Endothelial cell of umbilical vein (primary cell): ENCODE results near the gene ACP3. TPM values are rescaled to one million over a fixed set of nuclear protein-coding genes. Genes with fewer than 3 reads are reported as not detected.

Experiments
- BruUV-seq: library from RNA; stranded (reverse); fragments of 400-500 nt; replicated peaks from 2 replicates; lab custom pipeline; 2021; lab: Mats Ljungman, UMichigan
- CTCF ChIA-PET: fragments of 300-600, 350-600 bp; sonication (Branson Sonifier 250); formaldehyde crosslinking; loops from one replicate; lab custom pipeline; 2021; ENCODE audit warnings: antibody characterized with exemption, inconsistent platforms; lab: Charles Lee
- POLR2A ChIA-PET: fragments of 300-600, 350-600 bp; sonication (Branson Sonifier 250); formaldehyde crosslinking; loops from one replicate; lab custom pipeline; 2021; ENCODE audit warnings: antibody characterized with exemption, inconsistent platforms; lab: Charles Lee
- DNase-seq: peaks from one replicate; pipeline ENCODE4 v3.0.0-alpha.2; 2011; ENCODE audit warnings: low read depth, low spot score
- FAIRE-seq: peaks from 2 replicates; lab custom pipeline; 2011; peaks lifted over from hg19 to GRCh38; lab: Jason Lieb, UNC
- H2AFZ ChIP-seq: 2 replicates; pipeline ENCODE4 v1.6.0; 2012; ENCODE audit warnings: low read depth, low read length, control low read depth, inconsistent platforms
- H3K27ac ChIP-seq: 2 replicates; pipeline ENCODE4 v1.5.1; 2011; ENCODE audit warnings: low read depth, mild to moderate bottlenecking, control low read depth, low read length, moderate library complexity; ENCODE audit not compliant: insufficient read depth
- H3K27me3 ChIP-seq, 2 experiments: 2 replicates each; pipeline versions ENCODE4 v1.6.0 to v1.6.1; 2011; ENCODE audit warnings: low read length in 2 of 2, mixed read lengths in 1 of 2; ENCODE audit not compliant: control insufficient read depth in 2 of 2, insufficient read depth in 2 of 2
- H3K36me3 ChIP-seq, 2 experiments: 2 replicates in 1 of 2; 3 replicates in 1 of 2; pipeline ENCODE4 v1.5.1; 2011; ENCODE audit warnings: low read length in 2 of 2, mild to moderate bottlenecking in 1 of 2, moderate library complexity in 1 of 2; ENCODE audit not compliant: control insufficient read depth in 2 of 2, insufficient read depth in 2 of 2; ENCODE audit errors: extremely low read depth in 1 of 2
- H3K4me1 ChIP-seq: 3 replicates; pipeline ENCODE4 v1.5.1; 2011; ENCODE audit warnings: mild to moderate bottlenecking, low read length; ENCODE audit not compliant: control insufficient read depth, insufficient read depth; ENCODE audit errors: extremely low read depth
- H3K4me2 ChIP-seq: 2 replicates; pipeline ENCODE4 v1.6.1; 2011; ENCODE audit warnings: low read length, control low read depth, mixed read lengths; ENCODE audit not compliant: insufficient read depth
- H3K4me3 ChIP-seq, 3 experiments: fragments of 200-600 bp in 1 of 3; sonication (generic), shearing (Covaris generic) in 1 of 3; replicated peaks in 1 of 3; 2 replicates each; pipeline ENCODE4 v1.5.1; 2011 to 2016; ENCODE audit warnings: control low read depth in 3 of 3, low read length in 3 of 3, mild to moderate bottlenecking in 2 of 3, inconsistent platforms in 1 of 3, low read depth in 1 of 3, moderate library complexity in 1 of 3; ENCODE audit not compliant: insufficient read depth in 1 of 3
- H3K79me2 ChIP-seq: 2 replicates; pipeline ENCODE4 v1.6.0; 2012; ENCODE audit warnings: low read length, inconsistent platforms; ENCODE audit not compliant: control insufficient read depth, insufficient read depth
- H3K9ac ChIP-seq: replicated peaks from 2 replicates; pipeline ENCODE3; 2011; ENCODE audit warnings: low read length, control low read depth; ENCODE audit not compliant: insufficient read depth; ENCODE audit errors: extremely low read depth
- H3K9me1 ChIP-seq: replicated peaks from 3 replicates; pipeline ENCODE4 v1.6.0; 2011; ENCODE audit warnings: mild to moderate bottlenecking, low read length; ENCODE audit not compliant: control insufficient read depth, insufficient read depth; ENCODE audit errors: extremely low read depth
- H3K9me3 ChIP-seq: replicated peaks from 2 replicates; pipeline ENCODE4 v1.5.1; 2012; ENCODE audit warnings: low read length, inconsistent platforms; ENCODE audit not compliant: control insufficient read depth, insufficient read depth
- H4K20me1 ChIP-seq: replicated peaks from 2 replicates; pipeline ENCODE3; 2011; ENCODE audit warnings: mild to moderate bottlenecking, low read length; ENCODE audit not compliant: control insufficient read depth, insufficient read depth; ENCODE audit errors: extremely low read depth
- EZH2 ChIP-seq: IDR thresholded peaks from 2 replicates; pipeline ENCODE4 v1.6.1; 2012; ENCODE audit warnings: borderline replicate concordance, low read depth, mild to moderate bottlenecking, moderate library complexity, low read length, inconsistent platforms; ENCODE audit not compliant: severe bottlenecking
- FOS ChIP-seq: IDR thresholded peaks from 2 replicates; pipeline ENCODE4 v1.6.1; 2011; ENCODE audit warnings: mild to moderate bottlenecking, low read length, moderate library complexity, borderline replicate concordance; ENCODE audit not compliant: insufficient read depth
- GATA2 ChIP-seq: IDR thresholded peaks from 2 replicates; pipeline ENCODE4 v1.7.0; 2011; ENCODE audit warnings: low read depth, mild to moderate bottlenecking, moderate library complexity, mixed read lengths, low read length; ENCODE audit not compliant: insufficient read length, insufficient read depth
- JUN ChIP-seq: IDR thresholded peaks from 2 replicates; pipeline ENCODE4 v1.6.1; 2011; ENCODE audit warnings: borderline replicate concordance, low read depth; ENCODE audit not compliant: insufficient read length, insufficient read depth
- MAX ChIP-seq: IDR thresholded peaks from 2 replicates; pipeline ENCODE4 v1.6.1; 2011; ENCODE audit not compliant: insufficient read depth, insufficient read length
- MYC ChIP-seq: IDR thresholded peaks from one replicate; pipeline ENCODE4 v1.6.1; 2011; ENCODE audit warnings: mild to moderate bottlenecking, low read depth, low read length
- POLR2A ChIP-seq: IDR thresholded peaks from 2 replicates; pipeline ENCODE4 v1.6.1; 2012; ENCODE audit warnings: low read depth, mild to moderate bottlenecking, control low read depth, low read length
- POLR2AphosphoS5 ChIP-seq: IDR thresholded peaks from 2 replicates; pipeline ENCODE4 v1.6.1; 2012; ENCODE audit warnings: low read depth, mild to moderate bottlenecking, control low read depth, low read length, moderate library complexity; ENCODE audit not compliant: insufficient read depth
- dilution Hi-C: fragments of 300-500 bp; cut with MboI; formaldehyde crosslinking; loops from one replicate; pipeline ENCODE4 v1.15.0; 2019; ENCODE audit warnings: low sequenced_read_pairs; ENCODE audit not compliant: extremely low pct_ligation_motif_present
- intact Hi-C: fragments of 100-400 bp; cut with micrococcal nuclease; formaldehyde crosslinking; loops from one replicate; pipeline ENCODE4 v1.10.0; 2022
- polyA plus RNA-seq, 4 experiments: library from polyadenylated mRNA; depleted of rRNA in 3 of 4; stranded (reverse) in 3 of 4; unstranded in 1 of 4; fragments of >200 nt; gene quantifications; 2 replicates each; pipeline versions ENCODE4 v1.2.1 to v1.2.3, GENCODE V29; 2011 to 2012; ENCODE audit warnings: missing spikeins in 1 of 4
- total RNA-seq: library from RNA; stranded (reverse); gene quantifications from 2 replicates; pipeline ENCODE4 v1.2.3, GENCODE V29; 2021
- TF ChIP-seq, protein P1 (sequence below), 2 donors: IDR thresholded peaks; 1 replicate in 1 of 2; 2 replicates in 1 of 2; pipeline ENCODE4 v1.5.1; 2011; ENCODE audit warnings: low read length in 2 of 2, mild to moderate bottlenecking in 2 of 2, moderate library complexity in 2 of 2, control low read depth in 1 of 2, inconsistent platforms in 1 of 2, low read depth in 1 of 2; ENCODE audit not compliant: insufficient read depth in 1 of 2; ENCODE audit errors: extremely low read depth in 1 of 2

The ACP3 gene
- total and polyA plus RNA-seq, 2 donors (not counting 3 experiments of a cell fraction or from before 2014, with no cell fraction given), result not detected

DNA sequence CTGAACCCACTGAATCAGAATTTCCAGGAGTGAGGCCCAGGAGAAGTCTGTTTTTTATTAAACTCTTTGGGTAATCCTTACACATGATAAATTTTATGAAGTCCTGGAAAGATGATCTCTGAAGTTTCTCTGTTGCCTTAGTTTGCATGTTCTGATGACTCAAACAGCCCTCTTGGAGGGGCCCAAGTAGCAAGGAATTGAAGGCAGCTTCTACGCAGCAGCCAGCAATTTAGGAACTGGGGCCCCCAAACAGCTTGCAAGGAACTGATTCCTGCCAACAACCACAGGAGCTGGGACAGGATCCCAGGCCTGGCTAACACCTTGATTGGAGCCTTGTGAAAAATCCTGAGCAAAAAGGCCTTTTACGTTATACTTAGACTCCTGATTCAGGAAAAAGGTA, 5.4 kb upstream of the ACP3 start:
- intact Hi-C loops, result no loop called here
- ChIA-PET POLR2A (no interaction called here), CTCF (no interaction called here)
- no peak for TF ChIP-seq FOS
- no peak for TF ChIP-seq EZH2
- TF ChIP-seq MAX, result no peak
- no peak for TF ChIP-seq MYC
- TF ChIP-seq, protein P1, sequence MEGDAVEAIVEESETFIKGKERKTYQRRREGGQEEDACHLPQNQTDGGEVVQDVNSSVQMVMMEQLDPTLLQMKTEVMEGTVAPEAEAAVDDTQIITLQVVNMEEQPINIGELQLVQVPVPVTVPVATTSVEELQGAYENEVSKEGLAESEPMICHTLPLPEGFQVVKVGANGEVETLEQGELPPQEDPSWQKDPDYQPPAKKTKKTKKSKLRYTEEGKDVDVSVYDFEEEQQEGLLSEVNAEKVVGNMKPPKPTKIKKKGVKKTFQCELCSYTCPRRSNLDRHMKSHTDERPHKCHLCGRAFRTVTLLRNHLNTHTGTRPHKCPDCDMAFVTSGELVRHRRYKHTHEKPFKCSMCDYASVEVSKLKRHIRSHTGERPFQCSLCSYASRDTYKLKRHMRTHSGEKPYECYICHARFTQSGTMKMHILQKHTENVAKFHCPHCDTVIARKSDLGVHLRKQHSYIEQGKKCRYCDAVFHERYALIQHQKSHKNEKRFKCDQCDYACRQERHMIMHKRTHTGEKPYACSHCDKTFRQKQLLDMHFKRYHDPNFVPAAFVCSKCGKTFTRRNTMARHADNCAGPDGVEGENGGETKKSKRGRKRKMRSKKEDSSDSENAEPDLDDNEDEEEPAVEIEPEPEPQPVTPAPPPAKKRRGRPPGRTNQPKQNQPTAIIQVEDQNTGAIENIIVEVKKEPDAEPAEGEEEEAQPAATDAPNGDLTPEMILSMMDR (IDR thresholded peaks at IDR 0.05; ENCODE audit: extremely low read depth in 1 of 2, insufficient read depth in 1 of 2, low read depth in 1 of 2, low read length in 2 of 2), result no peak
- no peak for TF ChIP-seq POLR2A
- no peak for TF ChIP-seq JUN
- TF ChIP-seq POLR2AphosphoS5, result no peak
- TF ChIP-seq GATA2, result no peak
- H3K9me1 ChIP-seq, result no peaks in the 10 kb centered on the region
- H3K4me3 ChIP-seq, result no peak overlapping the region
- no TSS peak for BruUV-seq
- H3K27ac ChIP-seq, result no peak overlapping the region
- H2AFZ ChIP-seq, result no peak overlapping the region
- FAIRE-seq (no peak), DNase-seq (no peak)
- H3K9me3 ChIP-seq, result no peaks in the 10 kb centered on the region
- no peaks in the 10 kb centered on the region for H3K27me3 ChIP-seq
- H3K4me2 ChIP-seq, result no peak overlapping the region
- no peaks in the 10 kb centered on the region for H3K4me1 ChIP-seq
- H3K36me3 ChIP-seq, result no peaks in the 10 kb centered on the region
- dilution Hi-C loops, result no loop called here
- no peaks in the 10 kb centered on the region for H3K79me2 ChIP-seq
- no peaks in the 10 kb centered on the region for H4K20me1 ChIP-seq
- no peak overlapping the region for H3K9ac ChIP-seq
